GM12873 (cell line): ENCODE data around the gene RBCK1.

ENCODE experiments used
- CTCF ChIP-seq: IDR thresholded peaks from 2 replicates; pipeline ENCODE4 v1.5.1; 2012; ENCODE audit warnings: low read depth, mild to moderate bottlenecking, moderate library complexity, low read length, control low read depth; ENCODE audit not compliant: insufficient read depth; ENCODE audit errors: missing control alignments

RBCK1 gene

GRCh38 chr20:421685-422250 is 13.7 kb downstream of the RBCK1 start:
- no peak for TF ChIP-seq CTCF

DNA sequence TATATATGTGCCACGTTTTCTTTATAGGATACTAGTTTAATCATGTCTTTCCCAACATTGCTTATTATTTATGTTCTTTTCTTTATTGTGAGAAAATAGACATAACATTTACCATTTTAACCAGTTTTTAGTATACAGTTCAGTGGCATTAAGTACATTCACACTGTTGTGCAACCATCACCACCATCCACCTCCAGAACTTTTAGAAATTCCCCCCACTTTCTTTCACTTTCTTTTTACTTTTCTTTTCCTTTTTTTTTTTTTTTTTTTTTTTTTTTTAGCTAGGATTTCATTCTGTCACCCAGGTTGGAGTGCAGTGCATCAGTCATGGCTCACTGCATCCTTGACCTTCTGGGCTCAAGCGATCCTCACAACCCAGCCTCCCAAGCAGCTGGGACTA is 18.5 kb downstream of the RBCK1 start:
- no peak for TF ChIP-seq CTCF

GRCh38 chr20:427401-427800 is 19.3 kb downstream of the RBCK1 start:
- TF ChIP-seq CTCF: no peak

DNA sequence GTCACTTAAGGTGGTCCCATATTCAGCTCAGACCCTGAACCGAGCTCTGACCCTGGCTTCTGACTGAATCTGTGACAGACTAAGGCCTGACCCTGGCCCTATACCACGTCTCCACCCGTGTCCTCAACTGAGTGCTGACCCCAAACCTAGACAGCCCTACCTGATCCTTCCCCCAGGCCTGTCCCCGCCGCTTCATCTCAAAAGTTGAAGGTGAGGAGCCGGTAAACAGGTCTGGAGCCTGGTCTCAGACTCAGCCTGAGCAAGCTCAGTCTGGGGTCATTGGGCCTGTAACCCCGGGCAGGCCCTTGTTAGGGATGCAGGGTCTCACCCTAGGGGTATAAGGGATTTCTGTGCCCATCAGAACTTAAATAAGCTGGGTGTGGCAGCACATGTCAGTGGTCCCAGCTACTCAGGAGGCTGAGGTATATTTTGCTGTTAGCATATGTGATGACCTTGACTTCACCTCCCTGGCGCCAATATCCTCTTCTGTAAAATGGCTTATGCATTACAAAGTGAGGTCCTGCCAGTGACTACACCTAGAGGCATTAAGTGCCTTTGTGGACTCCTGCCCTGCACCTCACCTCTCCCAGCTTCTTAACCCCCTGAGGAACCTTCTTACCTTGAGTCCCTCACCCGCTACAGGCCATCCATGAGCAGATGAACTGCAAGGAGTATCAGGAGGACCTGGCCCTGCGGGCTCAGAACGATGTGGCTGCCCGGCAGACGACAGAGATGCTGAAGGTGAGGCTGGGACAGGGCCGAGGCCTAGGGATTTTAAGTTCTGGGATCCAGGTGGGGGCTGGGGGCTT is 20.0 kb downstream of the RBCK1 start:
- TF ChIP-seq CTCF: no peak

- TF ChIP-seq CTCF: no peak
These were observed 20.6 kb downstream of the RBCK1 start for GRCh38 chr20:428658-429200.

- TF ChIP-seq CTCF: no peak
These were observed 22.2 kb downstream of the RBCK1 start for GRCh38 chr20:430091-430999.
